Smooth muscle cell (in vitro differentiated cells): ENCODE measurements around the gene SETBP1. TPM values are rescaled to one million over a fixed set of nuclear protein-coding genes. Genes with fewer than 3 reads are reported as not detected.

Experiments used
- DNase-seq: peaks from one replicate; lab custom pipeline; 2025; ENCODE audit not compliant: unreplicated experiment; lab: John Stamatoyannopoulos, UW
- H2AFZ ChIP-seq: fragments of 200-600 bp; sonication (generic); 2 replicates; pipeline ENCODE4 v1.6.0; 2016; ENCODE audit warnings: antibody characterized with exemption, low read depth, mild to moderate bottlenecking
- H3F3A ChIP-seq: fragments of 200-600 bp; sonication (generic); 2 replicates; pipeline ENCODE4 v1.6.0; 2017; ENCODE audit warnings: antibody characterized with exemption, low read depth
- H3K27ac ChIP-seq: fragments of 200-600 bp; sonication (generic); 2 replicates; pipeline ENCODE4 v1.5.1; 2016; ENCODE audit warnings: low read depth, mild to moderate bottlenecking
- H3K27me3 ChIP-seq: fragments of 200-600 bp; sonication (generic); 2 replicates; pipeline ENCODE4 v1.6.1; 2016; ENCODE audit warnings: low read depth, mild to moderate bottlenecking
- H3K36me3 ChIP-seq: fragments of 200-600 bp; sonication (generic); 2 replicates; pipeline ENCODE4 v1.5.1; 2016; ENCODE audit warnings: low read depth
- H3K4me1 ChIP-seq: fragments of 200-600 bp; sonication (generic); 2 replicates; pipeline ENCODE4 v1.5.1; 2016; ENCODE audit warnings: low read depth
- H3K4me2 ChIP-seq: fragments of 200-600 bp; sonication (generic); 2 replicates; pipeline ENCODE4 v1.6.0; 2016; ENCODE audit warnings: mild to moderate bottlenecking
- H3K4me3 ChIP-seq: fragments of 200-600 bp; sonication (generic); 2 replicates; pipeline ENCODE4 v1.5.1; 2016; ENCODE audit warnings: mild to moderate bottlenecking
- H3K79me2 ChIP-seq: fragments of 200-600 bp; sonication (generic); 2 replicates; pipeline ENCODE4 v1.6.0; 2016; ENCODE audit warnings: low read depth, mild to moderate bottlenecking
- H3K9ac ChIP-seq: fragments of 200-600 bp; sonication (generic); 2 replicates; pipeline ENCODE4 v1.6.0; 2016; ENCODE audit warnings: low read depth
- H3K9me3 ChIP-seq: fragments of 200-600 bp; sonication (generic); replicated peaks from 2 replicates; pipeline ENCODE4 v1.5.1; 2016; ENCODE audit warnings: low read depth
- H4K20me1 ChIP-seq: fragments of 200-600 bp; sonication (generic); 2 replicates; pipeline ENCODE4 v1.6.0; 2016; ENCODE audit warnings: low read depth
- CTCF ChIP-seq: fragments of 200-600 bp; sonication (generic); IDR thresholded peaks from 2 replicates; pipeline ENCODE4 v1.5.1; 2017; ENCODE audit warnings: borderline replicate concordance, mild to moderate bottlenecking, antibody characterized with exemption; ENCODE audit not compliant: insufficient read depth, poor library complexity, severe bottlenecking
- WGBS: methylation state at CpG from one replicate; pipeline ENCODE4 v1.1.7; 2016; ENCODE audit warnings: low lambda C conversion rate; 5-methylcytosine and 5-hydroxymethylcytosine counted together
- polyA plus RNA-seq: library from polyadenylated mRNA; unstranded; fragments of >200 nt; fragmentation: Nextera tagmentation; extraction: Ambion mirVana; gene quantifications from 2 replicates; pipeline ENCODE4 v1.2.1, GENCODE V29; 2016
- total RNA-seq: library from RNA; depleted of rRNA; stranded (reverse); fragments of >200 nt; gene quantifications from 2 replicates; pipeline ENCODE4 v1.2.3, GENCODE V29; 2014

Gene SETBP1
- total and polyA plus RNA-seq, 2 experiments from 2014 or later: 6.1 to 17.7 TPM

- no peak overlapping the region for H3K9ac ChIP-seq
- H3K4me2 ChIP-seq: peak overlapping the region; percentile 77
- WGBS: 27% methylated on average over 5 of the region's 5 CpGs
- H3K4me3 ChIP-seq: no peak overlapping the region
- peaks cover 30% of the 10 kb centered on the region for H3K79me2 ChIP-seq
- H3K36me3 ChIP-seq: no peaks in the 10 kb centered on the region
- no peak overlapping the region for H2AFZ ChIP-seq
- no peak for TF ChIP-seq CTCF
- peaks cover 10% of the 10 kb centered on the region for H4K20me1 ChIP-seq
- peak overlapping the region; percentile 44 for H3K27ac ChIP-seq
- H3F3A ChIP-seq: peaks cover 7% of the 10 kb centered on the region
- no peaks in the 10 kb centered on the region for H3K9me3 ChIP-seq
- H3K27me3 ChIP-seq: no peaks in the 10 kb centered on the region
- H3K4me1 ChIP-seq: peaks cover 38% of the 10 kb centered on the region
- no peak for DNase-seq
Measured at GRCh38 chr18:44725300-44726058, 44.8 kb downstream of the SETBP1 start.

GRCh38 chr18:44726059-44726421 lies 45.4 kb downstream of the SETBP1 start:
- H3K79me2 ChIP-seq: peaks cover 30% of the 10 kb centered on the region
- H3K4me2 ChIP-seq: peak overlapping the region; percentile 34
- DNase-seq: no peak
- no peak for TF ChIP-seq CTCF
- H3K36me3 ChIP-seq: no peaks in the 10 kb centered on the region
- peaks cover 43% of the 10 kb centered on the region for H3K4me1 ChIP-seq
- no peak overlapping the region for H3K9ac ChIP-seq
- H2AFZ ChIP-seq: no peak overlapping the region
- H3K27me3 ChIP-seq: no peaks in the 10 kb centered on the region
- H3F3A ChIP-seq: peaks cover 12% of the 10 kb centered on the region
- H3K27ac ChIP-seq: peak overlapping the region; percentile 44
- H3K9me3 ChIP-seq: no peaks in the 10 kb centered on the region
- H3K4me3 ChIP-seq: no peak overlapping the region
- H4K20me1 ChIP-seq: peaks cover 10% of the 10 kb centered on the region

GRCh38 chr18:44727291-44727690 lies 46.6 kb downstream of the SETBP1 start:
- H3K27ac ChIP-seq: no peak overlapping the region
- peaks cover 22% of the 10 kb centered on the region for H3K79me2 ChIP-seq

More at GRCh38 chr18:44727291-44727690, 46.6 kb downstream of the SETBP1 start:
- Histone ChIP-seq H3K4me1 (peaks cover 42% of the 10 kb centered on the region), H3K9ac (no peak overlapping the region), H3F3A (peaks cover 23% of the 10 kb centered on the region), H3K4me3 (no peak overlapping the region), H2AFZ (no peak overlapping the region), H3K9me3 (no peaks in the 10 kb centered on the region), H3K36me3 (no peaks in the 10 kb centered on the region), H3K4me2 (no peak overlapping the region), H3K27me3 (no peaks in the 10 kb centered on the region), H4K20me1 (peaks cover 10% of the 10 kb centered on the region)
- no peak for DNase-seq
- TF ChIP-seq CTCF: no peak
- 61% methylated on average over 4 of the region's 4 CpGs for WGBS
